Large intestine (tissue), 3 donors: ENCODE results near the gene GALNT18. TPM values are rescaled to one million over a fixed set of nuclear protein-coding genes. Genes with fewer than 3 reads are reported as not detected.
A peak's percentile ranks its signal among the peaks of the same experiment; 100 is the strongest.

Experiments used
- DNase-seq, 2 donors: peaks; one replicate each; pipeline versions ENCODE4 v3.0.0 to v3.0.0-alpha.2; 2013
- H3K27ac ChIP-seq: one replicate; pipeline ENCODE4 v1.5.1; 2013; ENCODE audit warnings: low read length
- H3K27me3 ChIP-seq: 2 replicates; pipeline ENCODE4 v1.6.1; 2013; ENCODE audit warnings: low read length; ENCODE audit not compliant: control insufficient read depth, insufficient read depth
- H3K36me3 ChIP-seq: 2 replicates; pipeline ENCODE4 v1.6.1; 2013; ENCODE audit warnings: low read length; ENCODE audit not compliant: control insufficient read depth, insufficient read depth
- H3K4me1 ChIP-seq: one replicate; pipeline ENCODE4 v1.6.1; 2013; ENCODE audit warnings: low read length; ENCODE audit not compliant: control insufficient read depth, insufficient read depth
- H3K4me3 ChIP-seq: one replicate; pipeline ENCODE4 v1.5.1; 2013; ENCODE audit warnings: low read length
- H3K9me3 ChIP-seq: one replicate; pipeline ENCODE4 v1.6.1; 2013; ENCODE audit warnings: mild to moderate bottlenecking, low read depth, low read length, moderate library complexity; ENCODE audit not compliant: control insufficient read depth
- WGBS: methylation state at CpG from one replicate; pipeline ENCODE4 v1.1.5; 2013; ENCODE audit warnings: low lambda C conversion rate; ENCODE audit not compliant: insufficient coverage; 5-methylcytosine and 5-hydroxymethylcytosine counted together
- polyA plus RNA-seq: library from polyadenylated mRNA; unstranded; fragments of 120-200 nt; gene quantifications from one replicate; pipeline ENCODE4 v1.2.1, GENCODE V29; 2013

GALNT18 gene
- polyA plus RNA-seq, 1 donor = 3.7 TPM

DNA sequence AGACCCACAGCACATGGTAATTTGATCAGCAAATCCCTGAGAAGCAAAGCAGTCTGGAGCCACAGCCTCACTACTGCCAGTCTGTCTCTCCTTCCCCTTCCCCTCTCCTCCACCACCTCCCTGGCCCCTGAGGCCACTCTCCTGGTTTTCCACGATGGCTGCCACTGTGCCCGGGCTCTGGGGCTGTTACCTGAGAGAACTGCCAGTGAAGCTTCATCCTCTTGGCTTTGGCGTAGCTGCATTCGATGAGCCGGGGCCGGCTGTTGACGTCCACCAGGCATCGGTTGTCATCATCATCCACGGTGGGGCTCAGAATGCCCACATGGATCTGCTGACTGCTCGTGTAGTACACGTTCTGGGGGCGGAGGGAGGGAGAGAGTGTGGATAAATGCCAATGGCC is 329.0 kb downstream of the GALNT18 start:
- Histone ChIP-seq H3K4me1 (no peaks in the 10 kb centered on the region), H3K9me3 (no peaks in the 10 kb centered on the region), H3K4me3 (no peak overlapping the region), H3K27ac (no peak overlapping the region), H3K36me3 (no peaks in the 10 kb centered on the region), H3K27me3 (peaks cover 15% of the 10 kb centered on the region)
- WGBS = 90% methylated on average over 2 of the region's 12 CpGs
- DNase-seq = no peak

DNA sequence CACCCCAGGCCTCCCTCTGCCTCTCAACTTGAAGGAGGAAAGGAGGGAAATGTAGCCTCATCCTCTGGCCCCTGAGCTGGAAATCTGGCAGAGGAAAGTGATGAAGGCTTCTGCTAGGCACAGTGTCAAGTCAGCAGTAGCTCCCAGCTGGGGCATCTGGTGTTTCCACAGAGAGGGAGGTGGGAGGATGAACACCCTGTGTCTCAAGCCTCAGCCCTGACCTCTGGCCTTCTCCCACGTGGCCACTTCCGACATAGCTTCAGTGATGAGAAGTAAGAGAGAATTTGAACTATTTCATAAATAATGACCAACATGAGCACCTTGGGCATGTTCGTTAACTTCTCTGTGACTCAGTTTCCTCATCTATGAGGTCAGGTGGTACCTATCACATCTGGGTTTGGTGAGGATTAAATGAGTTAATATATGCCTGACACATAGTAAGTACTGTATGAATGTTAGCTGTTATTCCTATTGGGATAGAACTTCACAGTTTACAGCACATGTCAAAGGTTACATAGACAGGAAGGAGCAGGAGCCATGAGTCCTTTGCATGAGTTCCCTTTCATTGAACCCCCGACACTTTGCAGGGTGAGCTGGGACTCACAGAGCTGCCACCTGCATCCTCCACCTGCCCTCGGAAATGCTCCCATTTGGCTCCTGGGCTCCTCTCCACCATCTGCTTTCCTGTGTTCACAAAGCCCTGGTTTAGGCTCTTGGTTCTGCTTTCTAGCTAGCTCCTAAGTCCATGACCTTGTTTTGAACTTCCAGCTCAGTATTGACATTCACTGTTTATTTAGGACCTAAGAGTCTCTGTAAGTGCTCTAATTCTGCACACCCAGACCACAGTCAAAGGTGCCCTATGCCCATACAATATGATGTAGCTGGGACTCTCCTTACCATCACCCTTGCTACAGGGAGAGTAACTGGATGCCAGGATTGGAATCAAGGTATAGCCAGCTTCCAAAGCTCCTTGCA is 330.5 kb downstream of the GALNT18 start:
- H3K4me1 ChIP-seq = no peaks in the 10 kb centered on the region
- WGBS = no CpG with 5 or more reads among the region's 5 CpGs

DNA sequence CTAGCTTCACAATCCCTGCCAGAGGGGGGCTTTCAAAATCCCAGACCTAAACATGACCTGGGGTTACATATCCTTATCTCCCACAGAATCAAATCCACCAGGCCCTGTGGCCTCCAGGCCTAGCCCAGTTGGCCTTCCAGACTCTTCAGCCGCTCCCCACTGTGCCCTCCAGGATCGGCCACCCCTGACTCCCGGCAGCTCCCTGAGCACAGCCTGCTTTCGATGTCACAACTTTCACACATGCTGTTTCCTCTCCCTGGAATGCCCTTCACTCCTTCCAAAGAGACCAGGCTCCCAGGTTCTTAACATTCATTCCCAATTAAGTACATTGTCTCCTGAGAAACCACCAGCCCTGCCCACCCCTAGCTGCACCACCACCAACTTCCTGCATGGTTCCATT is 331.5 kb downstream of the GALNT18 start:
- H3K36me3 ChIP-seq = no peaks in the 10 kb centered on the region
- no peak for DNase-seq
- no peak overlapping the region for H3K27ac ChIP-seq
- no CpG with 5 or more reads among the region's 4 CpGs for WGBS
- H3K4me1 ChIP-seq = no peaks in the 10 kb centered on the region
- no peaks in the 10 kb centered on the region for H3K9me3 ChIP-seq
- peaks cover 9% of the 10 kb centered on the region for H3K27me3 ChIP-seq
- no peak overlapping the region for H3K4me3 ChIP-seq

More for the DNA sequence above, 330.5 kb downstream of the GALNT18 start:
- Histone ChIP-seq H3K27ac (no peak overlapping the region), H3K27me3 (peaks cover 9% of the 10 kb centered on the region), H3K36me3 (no peaks in the 10 kb centered on the region), H3K4me3 (no peak overlapping the region), H3K9me3 (no peaks in the 10 kb centered on the region)
- DNase-seq = no peak

DNA sequence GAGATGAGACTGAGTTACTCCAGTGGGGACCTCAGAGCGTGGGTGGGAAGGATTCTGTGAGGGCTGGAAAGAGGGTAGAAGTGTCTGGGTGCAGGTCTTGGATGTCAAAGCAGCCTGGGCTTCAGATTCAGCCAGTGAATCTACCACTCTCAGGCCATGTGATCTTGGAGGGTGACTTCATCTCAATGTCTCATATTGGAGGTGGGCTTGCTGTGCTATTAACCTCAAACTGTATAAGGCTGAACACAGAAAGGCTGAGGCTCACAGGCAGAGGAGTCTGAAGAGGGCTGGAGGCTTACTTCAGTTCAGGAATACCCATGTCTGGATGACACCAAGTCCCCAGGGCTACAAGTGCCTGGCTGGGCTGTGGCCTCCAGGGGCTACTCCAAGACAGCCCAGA is 332.1 kb downstream of the GALNT18 start:
- no peak overlapping the region for H3K27ac ChIP-seq
- H3K4me3 ChIP-seq = no peak overlapping the region
- DNase-seq = no peak
- peaks cover 9% of the 10 kb centered on the region for H3K27me3 ChIP-seq
- H3K36me3 ChIP-seq = no peaks in the 10 kb centered on the region
- H3K4me1 ChIP-seq = no peaks in the 10 kb centered on the region
- WGBS = no CpG with 5 or more reads among the region's 1 CpG
- no peaks in the 10 kb centered on the region for H3K9me3 ChIP-seq

DNA sequence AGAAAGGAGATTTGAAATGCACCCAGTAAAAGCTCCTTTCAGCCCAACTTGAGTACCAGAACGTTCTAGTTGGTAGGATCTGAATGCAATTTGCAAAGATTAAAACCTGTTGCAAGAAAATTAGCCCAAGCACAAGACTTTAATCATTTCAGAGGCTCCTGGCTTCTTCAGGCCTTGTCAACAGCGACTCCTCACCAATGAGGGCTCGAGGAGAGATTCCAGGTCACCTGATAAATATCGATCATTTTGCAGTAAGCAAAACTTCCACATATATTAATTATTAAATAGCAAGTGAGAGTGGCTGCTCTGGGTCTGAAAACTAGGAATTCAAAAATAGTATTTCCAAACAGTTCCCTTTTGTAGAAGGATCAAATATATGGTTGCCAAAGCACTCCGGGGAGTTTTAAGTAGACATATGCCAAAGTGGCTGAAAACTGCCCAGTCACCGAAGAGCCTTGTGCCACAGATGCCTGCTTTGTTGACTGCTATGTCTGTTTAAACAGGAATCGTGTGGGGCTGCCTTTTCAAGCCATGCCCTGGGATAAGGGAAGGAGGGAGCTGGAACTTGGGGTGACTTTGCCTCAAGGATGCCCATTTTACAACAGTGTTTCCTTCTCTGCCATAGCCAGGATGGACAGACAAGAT is 332.7 kb downstream of the GALNT18 start:
- DNase-seq = no peak
- no peaks in the 10 kb centered on the region for H3K4me1 ChIP-seq

DNA sequence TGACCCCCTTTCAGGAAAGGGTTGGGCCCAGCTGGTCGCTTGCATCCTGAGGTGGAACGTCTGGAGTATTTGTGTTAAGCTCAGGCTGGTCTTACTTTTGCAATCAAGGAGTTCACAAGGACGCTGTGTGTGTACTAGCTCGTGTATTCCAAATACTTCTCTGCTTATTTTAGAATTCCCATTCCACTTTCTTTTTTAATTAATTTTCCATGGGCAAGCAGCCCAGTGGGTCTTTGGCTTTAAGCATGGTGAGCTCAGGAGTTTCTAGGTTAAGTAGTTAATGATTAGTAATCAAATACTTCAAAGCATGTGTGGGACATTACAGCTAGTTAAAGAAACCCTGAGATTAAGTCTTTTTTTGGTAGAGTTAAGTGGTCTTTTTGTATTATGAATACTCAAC is 337.3 kb downstream of the GALNT18 start:
- Histone ChIP-seq H3K36me3 (no peaks in the 10 kb centered on the region), H3K4me1 (peaks cover 4% of the 10 kb centered on the region), H3K27ac (no peak overlapping the region), H3K9me3 (no peaks in the 10 kb centered on the region), H3K27me3 (peaks cover 7% of the 10 kb centered on the region), H3K4me3 (no peak overlapping the region)
- DNase-seq = no peak
- WGBS = 60% methylated on average over 2 of the region's 4 CpGs

More for the DNA sequence above, 332.7 kb downstream of the GALNT18 start:
- Histone ChIP-seq H3K36me3 (no peaks in the 10 kb centered on the region), H3K27me3 (peaks cover 9% of the 10 kb centered on the region), H3K9me3 (no peaks in the 10 kb centered on the region), H3K27ac (no peak overlapping the region), H3K4me3 (no peak overlapping the region)
- no CpG with 5 or more reads among the region's 7 CpGs for WGBS

DNA sequence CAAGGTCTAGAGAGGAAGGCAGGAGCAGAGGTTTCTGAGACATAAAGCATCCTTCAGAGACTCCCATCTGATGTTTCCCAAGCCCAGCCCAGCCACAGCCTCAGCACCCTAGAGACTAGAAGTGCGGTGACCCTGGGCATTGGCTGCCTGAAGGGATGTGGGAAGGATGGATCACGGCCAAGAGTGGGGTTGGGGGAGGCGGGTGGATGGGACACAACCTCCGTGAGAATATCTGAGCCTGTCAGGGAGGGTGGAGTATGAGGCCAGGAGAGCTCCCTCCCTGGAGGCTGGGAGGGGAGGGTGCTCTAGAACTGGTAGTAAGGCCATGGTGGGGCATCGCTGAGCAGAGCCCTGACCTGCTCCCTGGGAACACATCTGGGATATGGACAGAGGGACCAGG is 340.2 kb downstream of the GALNT18 start:
- WGBS = no CpG with 5 or more reads among the region's 5 CpGs
- Histone ChIP-seq H3K4me1 (peaks cover 4% of the 10 kb centered on the region), H3K4me3 (no peak overlapping the region), H3K36me3 (no peaks in the 10 kb centered on the region), H3K27ac (no peak overlapping the region), H3K27me3 (peaks cover 2% of the 10 kb centered on the region), H3K9me3 (no peaks in the 10 kb centered on the region)
- no peak for DNase-seq

DNA sequence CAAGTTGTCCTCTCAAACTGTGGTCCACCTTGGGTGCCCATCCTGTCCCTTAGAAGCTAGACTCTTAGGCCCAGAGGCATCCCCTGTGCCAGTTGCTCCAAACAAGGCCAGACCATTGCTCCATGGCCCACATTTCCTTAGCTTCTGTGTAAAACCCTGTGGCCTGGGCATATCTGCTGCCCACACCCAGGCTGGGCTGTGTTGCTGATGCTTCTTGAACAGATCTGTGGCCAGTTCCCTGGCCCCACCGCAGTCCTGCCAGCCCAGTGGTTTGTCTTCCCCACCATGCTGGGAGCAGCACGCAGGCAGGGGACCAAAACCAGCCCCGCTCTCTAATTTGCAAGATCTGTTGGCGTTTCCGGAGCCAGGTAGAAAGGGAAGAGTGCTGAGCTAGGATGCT is 341.0 kb downstream of the GALNT18 start:
- Histone ChIP-seq H3K27me3 (no peaks in the 10 kb centered on the region), H3K9me3 (no peaks in the 10 kb centered on the region), H3K4me3 (no peak overlapping the region), H3K4me1 (peaks cover 4% of the 10 kb centered on the region), H3K27ac (no peak overlapping the region), H3K36me3 (no peaks in the 10 kb centered on the region)
- DNase-seq = no peak
- no CpG with 5 or more reads among the region's 5 CpGs for WGBS

DNA sequence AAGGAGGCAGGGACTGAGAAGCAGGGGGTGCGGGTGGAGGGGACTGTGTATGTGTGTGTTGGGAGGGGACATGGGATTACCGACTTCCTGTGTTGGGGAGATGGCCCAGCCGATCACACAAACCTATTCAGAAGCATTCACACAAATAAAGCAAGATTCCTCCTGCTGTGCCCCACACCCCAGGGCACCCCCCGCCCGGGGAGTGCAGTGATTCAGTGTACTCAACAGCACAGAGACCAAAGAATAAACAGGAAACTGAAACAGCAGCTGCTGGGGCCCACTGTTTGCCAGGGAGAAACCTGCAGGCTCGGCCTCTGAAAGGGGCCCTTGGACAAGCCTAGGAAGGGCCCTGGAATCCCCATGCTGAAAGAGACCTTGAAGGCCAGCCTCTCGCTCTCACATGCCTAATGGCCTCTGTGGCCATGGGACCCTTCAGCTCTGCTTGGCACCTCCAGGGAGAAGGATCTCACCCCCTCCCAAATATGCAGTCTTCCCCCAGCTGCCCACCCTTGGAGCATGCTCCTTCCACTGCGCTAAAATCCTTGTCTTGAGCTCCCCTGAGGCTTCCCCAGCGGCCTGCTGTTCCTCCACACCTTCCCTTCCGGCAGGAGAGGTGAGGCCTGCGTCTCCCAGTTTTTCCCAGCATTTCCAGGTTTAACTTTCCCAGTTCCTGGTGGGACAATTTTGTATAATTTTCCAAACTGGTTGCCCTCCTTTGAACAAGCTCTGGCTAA is 341.7 kb downstream of the GALNT18 start:
- Histone ChIP-seq H3K9me3 (no peaks in the 10 kb centered on the region), H3K27ac (no peak overlapping the region), H3K27me3 (no peaks in the 10 kb centered on the region), H3K4me1 (peaks cover 4% of the 10 kb centered on the region), H3K36me3 (no peaks in the 10 kb centered on the region), H3K4me3 (no peak overlapping the region)
- peak in 1 of 2 donors; percentile 12 for DNase-seq
- no CpG with 5 or more reads among the region's 11 CpGs for WGBS

DNA sequence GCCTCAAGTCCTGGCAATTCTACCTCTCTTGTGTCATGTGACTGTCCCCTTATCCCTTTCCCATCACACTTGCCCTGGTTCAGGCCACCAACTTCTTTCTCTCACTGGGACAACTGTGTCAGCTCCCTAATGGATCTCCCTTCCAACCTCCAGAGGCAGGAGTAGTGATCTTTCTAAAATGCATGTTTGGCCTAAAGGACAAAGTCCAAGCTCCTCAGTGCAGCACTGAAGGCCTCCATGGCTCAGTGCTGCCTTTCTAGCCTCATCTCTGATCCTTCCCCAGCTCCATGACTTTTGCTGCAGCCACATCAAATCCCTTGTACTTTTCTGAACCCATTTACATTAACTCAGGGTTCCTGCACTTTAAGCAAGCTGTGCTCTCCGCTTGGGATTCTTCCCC is 349.6 kb downstream of the GALNT18 start:
- no CpG with 5 or more reads among the region's 1 CpG for WGBS
- Histone ChIP-seq H3K27ac (no peak overlapping the region), H3K4me3 (no peak overlapping the region), H3K36me3 (no peaks in the 10 kb centered on the region), H3K9me3 (no peaks in the 10 kb centered on the region), H3K27me3 (no peaks in the 10 kb centered on the region), H3K4me1 (no peaks in the 10 kb centered on the region)
- no peak for DNase-seq
